ENCODE data around the gene RAB11FIP4. TPM values are rescaled to one million over a fixed set of nuclear protein-coding genes. Genes with fewer than 3 reads are reported as not detected.

The RAB11FIP4 gene
- total RNA-seq, 3 donors from 2014 or later (not counting 1 experiment from before 2014, with no cell fraction given), result 81.4 to 121 (median 102) TPM

GRCh38 chr17:31386542-31387075 is 4.9 kb upstream of the RAB11FIP4 start:
- peaks cover 6 to 12% of the 10 kb centered on the region in 2 donors for H3K4me1 Mint-ChIP-seq
- peaks cover 9% of the 10 kb centered on the region for H3K4me1 ChIP-seq (ENCODE audit: control insufficient read depth, insufficient read depth, low read length)
- DNase-seq, result no peak
- H3K36me3 ChIP-seq (ENCODE audit: control insufficient read depth, insufficient read depth, low read length), result no peaks in the 10 kb centered on the region
- H3K9me3 Mint-ChIP-seq, result no peaks in the 10 kb centered on the region
- H3K27me3 Mint-ChIP-seq (ENCODE audit: low read depth in 2 of 2), result peaks cover 14 to 21% of the 10 kb centered on the region in 2 donors
- H3K9me3 ChIP-seq (ENCODE audit: control insufficient read depth, insufficient read depth, low read length), result no peaks in the 10 kb centered on the region
- H3K4me3 ChIP-seq (ENCODE audit: low read length), result no peak overlapping the region
- intact Hi-C loops (cut with micrococcal nuclease), result no loop called here
- H3K27ac ChIP-seq (ENCODE audit: low read length), result no peak overlapping the region
- no peak for TF ChIP-seq CTCF (IDR thresholded peaks at IDR 0.05)
- no peak overlapping the region for H3K4me3 Mint-ChIP-seq
- ATAC-seq, result no peak
- no peaks in the 10 kb centered on the region for H3K36me3 Mint-ChIP-seq
- WGBS (ENCODE audit: insufficient coverage), result 93% methylated on average over 3 of the region's 3 CpGs
- H3K27me3 ChIP-seq (ENCODE audit: control insufficient read depth, insufficient read depth, low read length), result peaks cover 14% of the 10 kb centered on the region
- no peak overlapping the region for H3K27ac Mint-ChIP-seq

DNA sequence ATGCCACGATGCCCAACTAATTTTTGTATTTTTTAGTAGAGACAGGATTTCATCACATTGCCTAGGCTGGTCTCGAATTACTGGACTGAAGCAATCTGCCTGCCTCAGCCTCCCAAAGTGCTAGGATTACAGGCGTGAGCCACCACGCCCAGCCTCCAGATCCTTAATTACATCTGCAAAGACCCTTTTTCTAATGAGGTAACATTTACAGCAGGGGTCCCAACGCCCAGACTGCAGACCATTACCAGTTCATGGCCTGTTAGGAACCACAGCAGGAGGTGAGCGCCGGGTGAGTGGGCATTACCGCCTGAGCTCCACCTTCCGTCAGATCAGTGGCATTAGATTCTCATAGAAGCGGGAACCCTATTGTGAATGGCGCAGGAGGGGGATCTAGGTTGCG is 4.0 kb upstream of the RAB11FIP4 start:
- H3K9me3 ChIP-seq (ENCODE audit: control insufficient read depth, insufficient read depth, low read length), result no peaks in the 10 kb centered on the region
- Mint-ChIP-seq H3K4me1 (peaks cover 7 to 16% of the 10 kb centered on the region in 2 donors), H3K27me3 (ENCODE audit: low read depth in 2 of 2) (peaks cover 17 to 24% of the 10 kb centered on the region in 2 donors), H3K4me3 (no peak overlapping the region), H3K27ac (no peak overlapping the region), H3K36me3 (no peaks in the 10 kb centered on the region), H3K9me3 (no peaks in the 10 kb centered on the region)
- no peaks in the 10 kb centered on the region for H3K36me3 ChIP-seq (ENCODE audit: control insufficient read depth, insufficient read depth, low read length)
- H3K4me3 ChIP-seq (ENCODE audit: low read length), result no peak overlapping the region
- no peak for TF ChIP-seq CTCF (IDR thresholded peaks at IDR 0.05)
- 94% methylated on average over 12 of the region's 12 CpGs for WGBS (ENCODE audit: insufficient coverage)
- DNase-seq, result no peak
- ATAC-seq, result no peak
- peaks cover 14% of the 10 kb centered on the region for H3K4me1 ChIP-seq (ENCODE audit: control insufficient read depth, insufficient read depth, low read length)
- no peak overlapping the region for H3K27ac ChIP-seq (ENCODE audit: low read length)
- peaks cover 19% of the 10 kb centered on the region for H3K27me3 ChIP-seq (ENCODE audit: control insufficient read depth, insufficient read depth, low read length)
- intact Hi-C loops (cut with micrococcal nuclease), result no loop called here

DNA sequence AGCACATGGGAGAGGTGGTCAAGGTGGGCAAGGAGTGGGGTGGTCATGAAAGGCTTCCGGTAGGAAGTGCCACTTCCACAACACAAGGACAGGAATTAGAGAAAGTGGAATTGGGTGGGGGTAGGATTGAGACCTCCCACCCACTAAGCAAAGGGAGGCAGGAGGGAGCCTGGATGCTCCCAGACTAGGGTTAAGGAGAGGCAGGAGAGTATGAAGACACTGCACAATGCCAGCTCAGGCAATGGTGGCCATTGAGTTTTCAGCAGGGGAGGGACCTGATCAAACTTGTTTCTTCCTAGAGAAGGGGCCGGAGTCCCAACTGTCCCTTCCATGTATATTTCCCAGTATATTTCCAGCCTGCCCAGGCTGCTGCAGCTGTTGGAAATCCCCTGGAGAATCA is 3.1 kb upstream of the RAB11FIP4 start:
- H3K4me3 ChIP-seq (ENCODE audit: low read length), result no peak overlapping the region
- peaks cover 23% of the 10 kb centered on the region for H3K27me3 ChIP-seq (ENCODE audit: control insufficient read depth, insufficient read depth, low read length)
- 92% methylated on average over 2 of the region's 2 CpGs for WGBS (ENCODE audit: insufficient coverage)
- H3K9me3 ChIP-seq (ENCODE audit: control insufficient read depth, insufficient read depth, low read length), result no peaks in the 10 kb centered on the region
- Mint-ChIP-seq H3K4me1 (peaks cover 10 to 20% of the 10 kb centered on the region in 2 donors), H3K36me3 (no peaks in the 10 kb centered on the region), H3K27me3 (ENCODE audit: low read depth in 2 of 2) (peaks cover 26 to 32% of the 10 kb centered on the region in 2 donors), H3K9me3 (no peaks in the 10 kb centered on the region), H3K27ac (no peak overlapping the region), H3K4me3 (no peak overlapping the region)
- DNase-seq (no peak), ATAC-seq (no peak)
- H3K27ac ChIP-seq (ENCODE audit: low read length), result no peak overlapping the region
- TF ChIP-seq CTCF (IDR thresholded peaks at IDR 0.05), result no peak
- H3K4me1 ChIP-seq (ENCODE audit: control insufficient read depth, insufficient read depth, low read length), result peaks cover 15% of the 10 kb centered on the region
- H3K36me3 ChIP-seq (ENCODE audit: control insufficient read depth, insufficient read depth, low read length), result no peaks in the 10 kb centered on the region
- intact Hi-C loops (cut with micrococcal nuclease), result loop anchor here (2.0 kb wide), 1 partner anchor 454 kb away; no protein-coding TSS in a partner anchor

Measured in natural killer cell (primary cell).